GM18499 (cell line): ENCODE data around the gene BLOC1S4.
"Not testable (repeated sequence)": the region's sequence is repeated elsewhere in the genome, so short reads cannot be mapped to it uniquely, and the experiment has no call there.

Experiments used
- ATAC-seq: cut with Tn5 transposase; IDR thresholded peaks from one replicate; pipeline ENCODE4 v1.9.1; 2021; ENCODE audit warnings: moderate number of reproducible peaks; ENCODE audit not compliant: insufficient read depth, unreplicated experiment

Gene BLOC1S4

DNA sequence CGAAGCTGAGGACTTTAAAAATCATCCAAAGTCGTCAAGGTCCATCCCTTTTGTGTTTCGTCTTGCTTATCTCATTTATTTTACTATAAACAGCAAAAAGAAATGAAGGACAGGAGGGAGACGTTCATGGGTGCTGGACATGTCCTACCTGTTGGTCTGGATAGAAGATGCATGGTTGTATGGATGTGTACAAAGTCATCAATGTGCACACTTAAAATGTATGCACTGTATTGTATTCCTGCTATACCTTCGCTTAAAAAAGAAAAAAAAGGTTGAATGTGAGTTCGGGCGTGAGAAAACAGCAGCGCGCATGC, 313 bp upstream of the BLOC1S4 start:
- ATAC-seq = no peak

DNA sequence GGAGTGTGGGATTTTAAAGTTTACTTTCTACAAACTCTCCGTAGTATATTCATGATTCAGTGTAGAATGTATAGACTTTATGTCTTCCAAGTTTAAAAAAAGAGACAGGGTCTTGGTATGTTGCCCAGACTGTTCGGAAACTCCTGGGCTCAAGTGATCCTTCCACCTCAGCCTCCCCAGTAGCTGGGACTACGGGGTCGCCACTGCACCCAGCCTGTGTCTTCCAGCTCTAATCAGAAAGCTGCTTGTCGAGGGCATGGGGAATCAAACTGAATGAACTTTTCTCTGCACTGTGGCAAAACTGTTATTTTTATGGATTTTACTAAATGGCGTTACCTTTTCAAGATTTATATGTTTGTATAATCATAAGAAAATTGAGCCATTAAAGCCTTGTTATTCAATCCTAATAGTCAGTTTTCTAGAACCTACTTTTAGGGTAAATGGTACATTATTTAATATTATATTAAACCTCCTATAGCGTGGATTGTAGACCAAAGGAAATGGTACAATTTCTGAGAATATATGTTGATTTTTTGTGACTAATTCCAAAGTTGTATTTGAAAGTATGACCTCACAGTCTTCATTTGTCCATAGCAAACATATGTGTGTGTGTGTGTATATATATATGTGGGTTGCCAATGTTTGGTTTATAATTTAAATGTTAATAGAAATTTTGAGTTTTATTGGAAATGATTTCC, 1.1 kb downstream of the BLOC1S4 start:
- ATAC-seq = no peak

DNA sequence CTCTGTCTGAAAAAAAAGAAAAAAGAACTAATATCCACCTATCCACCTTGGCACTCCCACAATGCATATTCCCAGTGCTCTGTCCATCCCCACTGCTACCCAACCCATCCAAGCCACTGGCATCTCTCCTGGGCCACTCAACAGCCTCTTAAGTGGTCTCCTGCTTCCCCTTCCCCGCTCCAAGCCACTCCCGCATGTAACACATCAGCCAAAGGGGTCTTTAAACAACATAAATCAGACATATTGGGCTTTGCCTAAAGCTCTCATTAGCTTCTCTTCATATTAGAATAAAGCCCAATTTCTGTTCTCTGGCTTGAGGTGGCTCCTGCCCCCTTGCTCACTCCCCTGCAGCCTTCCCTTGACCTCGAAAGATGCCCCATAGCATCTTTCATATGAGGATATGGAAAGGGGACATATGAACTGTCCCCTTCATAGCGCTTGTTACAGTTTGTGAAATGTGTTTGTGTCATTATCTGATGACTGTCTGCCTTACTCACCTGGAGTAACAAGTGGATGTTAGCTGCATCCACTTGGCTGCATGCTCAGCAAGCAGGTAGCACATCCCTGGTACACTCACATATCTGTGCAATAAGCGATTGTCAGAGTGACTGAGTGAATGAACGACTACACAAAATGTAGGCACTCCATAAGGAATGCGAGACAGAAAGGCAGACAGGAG, 3.1 kb downstream of the BLOC1S4 start:
- ATAC-seq = no peak

GRCh38 chr4:6719611-6720179, 3.7 kb downstream of the BLOC1S4 start:
- ATAC-seq = no peak

DNA sequence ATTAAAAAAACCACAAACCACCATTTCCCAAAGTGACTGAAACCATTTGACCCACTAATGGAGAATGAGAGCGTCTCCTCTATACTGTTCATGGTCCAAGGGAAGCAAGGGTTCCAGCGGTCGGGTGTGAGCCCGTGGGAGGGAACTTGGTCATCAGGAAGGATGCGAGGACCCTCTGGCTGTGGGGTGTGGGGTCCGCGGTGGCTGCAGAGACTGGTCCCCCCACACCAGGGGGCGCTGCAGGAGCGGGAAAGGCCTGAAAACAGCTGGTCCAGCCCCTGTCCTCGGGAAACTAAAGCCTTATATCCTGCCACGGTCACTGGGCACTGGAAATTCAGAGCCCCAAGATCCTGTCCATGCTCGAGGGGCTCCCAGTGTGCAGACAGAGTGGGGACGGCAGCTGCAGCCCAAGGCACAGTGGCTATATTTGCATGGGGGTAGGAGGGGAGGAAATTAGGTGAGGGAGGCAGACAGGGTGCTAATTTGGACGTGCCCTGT, 4.3 kb downstream of the BLOC1S4 start:
- no peak for ATAC-seq

GRCh38 chr4:6721121-6721520, 5.1 kb downstream of the BLOC1S4 start:
- ATAC-seq = no peak

GRCh38 chr4:6722891-6723290, 6.9 kb downstream of the BLOC1S4 start:
- no peak for ATAC-seq

DNA sequence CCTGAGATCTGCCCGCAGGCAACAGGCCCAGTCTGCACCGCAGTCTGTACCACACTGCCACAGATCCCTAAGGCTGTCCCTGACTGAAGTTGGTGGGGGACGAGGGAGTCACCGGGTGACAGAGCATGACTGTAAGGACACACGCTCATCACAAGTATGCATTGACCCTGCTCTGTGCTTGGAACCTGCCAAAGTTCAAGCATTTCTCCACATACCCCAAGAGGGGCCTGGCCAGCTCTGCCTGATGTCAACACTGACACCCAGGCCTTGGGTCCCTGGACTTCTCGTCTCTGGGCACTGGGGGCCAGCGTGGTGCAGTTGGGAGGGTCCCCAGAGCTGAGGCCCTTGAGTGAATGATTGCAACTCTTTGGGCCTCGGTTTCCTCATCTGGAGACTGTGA, 7.9 kb downstream of the BLOC1S4 start:
- no peak for ATAC-seq

- ATAC-seq = no peak
These were observed 8.6 kb downstream of the BLOC1S4 start for GRCh38 chr4:6724421-6725111.

GRCh38 chr4:6725427-6725961, 9.5 kb downstream of the BLOC1S4 start:
- not testable (repeated sequence) for ATAC-seq

GRCh38 chr4:6727081-6727942, 11.3 kb downstream of the BLOC1S4 start:
- no peak for ATAC-seq

DNA sequence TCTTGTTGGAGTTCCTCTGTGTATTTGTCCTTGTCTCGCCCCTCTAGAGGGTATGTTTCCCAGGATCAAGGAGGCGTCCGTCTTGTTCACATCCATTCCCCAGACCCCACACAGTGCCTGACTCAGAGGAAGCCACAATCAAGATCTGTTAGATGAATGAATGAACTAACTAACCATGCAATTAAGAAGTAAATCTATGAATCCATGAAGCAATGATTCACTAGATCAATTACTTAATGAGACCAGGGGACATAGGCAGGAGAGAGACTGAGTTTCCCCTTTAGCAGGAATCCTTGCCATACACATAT, 11.9 kb downstream of the BLOC1S4 start:
- no peak for ATAC-seq

GRCh38 chr4:6728320-6729029, 12.5 kb downstream of the BLOC1S4 start:
- ATAC-seq = no peak

GRCh38 chr4:6730603-6731317, 14.8 kb downstream of the BLOC1S4 start:
- no peak for ATAC-seq

GRCh38 chr4:6731318-6731675, 15.3 kb downstream of the BLOC1S4 start:
- no peak for ATAC-seq

DNA sequence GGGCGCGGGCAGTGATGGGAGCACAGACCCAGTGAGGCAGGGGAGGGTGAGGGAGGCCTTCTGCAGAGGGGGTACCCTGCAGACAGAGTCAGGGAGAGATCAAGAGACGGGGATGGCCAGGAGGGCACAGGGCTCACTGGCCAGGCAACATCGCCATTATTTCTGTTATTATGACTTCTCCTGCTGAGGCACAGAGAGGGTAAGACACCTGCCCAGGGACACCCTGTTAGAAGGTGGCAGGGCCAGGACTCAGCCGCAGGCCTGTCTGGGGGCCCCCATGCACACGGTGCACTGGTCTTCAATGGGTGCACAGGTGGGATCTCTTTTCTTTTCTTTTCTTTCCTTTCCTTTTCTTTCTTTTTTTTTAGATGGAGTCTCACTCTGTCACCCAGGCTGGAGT, 15.8 kb downstream of the BLOC1S4 start:
- ATAC-seq = no peak

DNA sequence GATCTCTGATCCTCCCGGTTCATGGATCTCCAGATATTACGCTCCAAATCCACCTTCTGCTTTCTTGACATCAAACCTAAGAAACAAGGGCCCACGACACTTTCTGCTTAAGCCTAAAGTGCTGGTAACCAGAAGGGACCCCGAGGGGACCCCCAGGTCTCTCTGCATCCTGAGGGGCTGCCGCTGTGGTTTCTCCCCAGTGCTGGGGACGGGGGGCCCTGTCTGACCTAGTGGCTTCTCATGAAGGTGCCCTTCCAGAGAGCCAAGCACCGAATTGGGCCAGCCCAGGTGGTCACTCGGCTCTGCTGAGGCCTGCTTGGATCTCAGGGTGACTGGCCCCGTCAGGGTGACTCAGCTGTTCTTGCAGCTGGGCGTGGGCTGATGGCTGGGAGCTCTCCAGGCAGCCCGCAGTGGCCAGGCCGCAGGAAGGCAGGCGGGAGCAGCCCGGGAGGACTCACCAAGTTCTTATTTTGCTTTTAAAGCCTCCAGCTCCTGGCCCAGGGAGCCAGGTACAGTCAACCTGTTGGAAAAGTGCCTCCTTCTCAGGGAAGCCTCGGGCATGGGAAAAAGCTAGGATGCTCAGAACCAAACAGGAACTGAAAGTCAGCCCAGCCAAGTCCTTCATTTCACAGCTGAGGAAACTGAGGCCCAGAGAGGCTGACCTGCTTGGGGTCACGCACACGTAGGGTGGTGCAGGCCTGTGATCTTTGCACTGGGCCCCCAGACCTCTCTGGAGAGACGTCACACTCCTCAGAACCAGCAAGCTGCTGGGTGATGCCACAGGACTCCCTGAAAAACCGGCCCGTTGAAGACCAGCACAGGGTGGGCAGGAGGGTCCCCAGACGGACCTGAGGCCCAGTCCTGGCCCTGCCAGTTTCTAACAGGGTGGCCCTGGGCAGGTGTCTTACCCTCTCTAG, 16.7 kb downstream of the BLOC1S4 start:
- no peak for ATAC-seq
